ENCODE results near the gene LRP1.
A peak's percentile ranks its signal among the peaks of the same experiment; 100 is the strongest.

LRP1 gene

GRCh38 chr12:57124261-57124877 lies 3.9 kb upstream of the LRP1 start:
- in situ Hi-C loops (cut with HindIII; ENCODE audit: low sequenced_read_pairs) = no loop called here
- TF ChIP-seq CTCF (IDR thresholded peaks at IDR 0.05; ENCODE audit: low read depth, low read length, missing control alignments) = peak; percentile 97
- peak; percentile 53 for DNase-seq (ENCODE audit: low read depth)
- H3K4me3 ChIP-seq (ENCODE audit: low read depth, low read length) = no peak overlapping the region

- no peak for TF ChIP-seq CTCF (IDR thresholded peaks at IDR 0.05; ENCODE audit: low read depth, low read length, missing control alignments)
- in situ Hi-C loops (cut with HindIII; ENCODE audit: low sequenced_read_pairs) = no loop called here
Measured at GRCh38 chr12:57126061-57126460, 2.2 kb upstream of the LRP1 start.

GRCh38 chr12:57126561-57126960 lies 1.7 kb upstream of the LRP1 start:
- H3K4me3 ChIP-seq (ENCODE audit: low read depth, low read length) = no peak overlapping the region
- TF ChIP-seq CTCF (IDR thresholded peaks at IDR 0.05; ENCODE audit: low read depth, low read length, missing control alignments) = no peak
- DNase-seq (ENCODE audit: low read depth) = no peak
- in situ Hi-C loops (cut with HindIII; ENCODE audit: low sequenced_read_pairs) = no loop called here

More at GRCh38 chr12:57126061-57126460, 2.2 kb upstream of the LRP1 start:
- no peak for DNase-seq (ENCODE audit: low read depth)
- no peak overlapping the region for H3K4me3 ChIP-seq (ENCODE audit: low read depth, low read length)

- in situ Hi-C loops (cut with HindIII; ENCODE audit: low sequenced_read_pairs) = no loop called here
- no peak for DNase-seq (ENCODE audit: low read depth)
- peak; percentile 33 for TF ChIP-seq CTCF (IDR thresholded peaks at IDR 0.05; ENCODE audit: low read depth, low read length, missing control alignments)
- H3K4me3 ChIP-seq (ENCODE audit: low read depth, low read length) = peak overlapping the region; percentile 90
Measured at GRCh38 chr12:57127101-57127725, 1.1 kb upstream of the LRP1 start.

GRCh38 chr12:57128519-57129247 lies 400 bp downstream of the LRP1 start:
- H3K4me3 ChIP-seq (ENCODE audit: low read depth, low read length) = peak overlapping the region; percentile 90
- in situ Hi-C loops (cut with HindIII; ENCODE audit: low sequenced_read_pairs) = no loop called here
- DNase-seq (ENCODE audit: low read depth) = no peak
- TF ChIP-seq CTCF (IDR thresholded peaks at IDR 0.05; ENCODE audit: low read depth, low read length, missing control alignments) = no peak

- no peak for TF ChIP-seq CTCF (IDR thresholded peaks at IDR 0.05; ENCODE audit: low read depth, low read length, missing control alignments)
- in situ Hi-C loops (cut with HindIII; ENCODE audit: low sequenced_read_pairs) = no loop called here
Measured at GRCh38 chr12:57129321-57129842, 1.1 kb downstream of the LRP1 start.

More at GRCh38 chr12:57129321-57129842, 1.1 kb downstream of the LRP1 start:
- DNase-seq (ENCODE audit: low read depth) = no peak
- H3K4me3 ChIP-seq (ENCODE audit: low read depth, low read length) = peak overlapping the region; percentile 90
